H1 (cell line): Measurements from ENCODE around the gene LAMP1. TPM values are rescaled to one million over a fixed set of nuclear protein-coding genes. Genes with fewer than 3 reads are reported as not detected.

Source experiments
- CTCF ChIA-PET: fragments of 300-600 bp; sonication (Branson Sonifier 250); formaldehyde crosslinking; loops from one replicate; lab custom pipeline; 2021; ENCODE audit not compliant: partially characterized antibody; lab: Charles Lee
- POLR2A ChIA-PET: fragments of 300-600 bp; sonication (Branson Sonifier 250); formaldehyde crosslinking; loops from one replicate; lab custom pipeline; 2021; ENCODE audit warnings: inconsistent platforms; ENCODE audit not compliant: partially characterized antibody; lab: Charles Lee
- DNase-seq, 2 experiments: peaks; one replicate each; pipeline versions ENCODE4 v3.0.0 to v3.0.0-alpha.2; 2010 to 2022; ENCODE audit warnings: low spot score in 2 of 2, low read depth in 1 of 2, mixed read lengths in 1 of 2
- FAIRE-seq: peaks from 2 replicates; lab custom pipeline; 2011; peaks lifted over from hg19 to GRCh38; lab: Jason Lieb, UNC
- H2AFZ ChIP-seq: 2 replicates; pipeline ENCODE4 v1.8.1; 2012; ENCODE audit warnings: low read length, inconsistent platforms
- H2AK5ac ChIP-seq: 2 replicates; pipeline ENCODE4 v1.6.1; 2013; ENCODE audit warnings: low read depth, low read length
- H2BK120ac ChIP-seq: replicated peaks from 2 replicates; pipeline ENCODE3; 2013; ENCODE audit warnings: low read depth, low read length, inconsistent platforms
- H2BK12ac ChIP-seq: 2 replicates; pipeline ENCODE4 v1.6.1; 2013; ENCODE audit warnings: low read depth, low read length
- H2BK15ac ChIP-seq: 2 replicates; pipeline ENCODE4 v1.6.1; 2013; ENCODE audit warnings: low read length
- H2BK20ac ChIP-seq: 2 replicates; pipeline ENCODE4 v1.6.1; 2013; ENCODE audit warnings: low read length
- H2BK5ac ChIP-seq: 2 replicates; pipeline ENCODE4 v1.6.1; 2013; ENCODE audit warnings: low read depth, low read length
- H3K14ac ChIP-seq: 2 replicates; pipeline ENCODE4 v1.6.1; 2013; ENCODE audit warnings: inconsistent platforms; ENCODE audit not compliant: insufficient read length
- H3K18ac ChIP-seq: 2 replicates; pipeline ENCODE4 v1.6.1; 2013; ENCODE audit warnings: low read length; ENCODE audit errors: extremely low read depth
- H3K23ac ChIP-seq: 2 replicates; pipeline ENCODE4 v1.6.1; 2013; ENCODE audit warnings: inconsistent platforms; ENCODE audit not compliant: insufficient read length
- H3K23me2 ChIP-seq: 2 replicates; pipeline ENCODE4 v1.6.1; 2013; ENCODE audit warnings: low read depth, low read length
- H3K27ac ChIP-seq: 2 replicates; pipeline ENCODE4 v1.6.1; 2011; ENCODE audit warnings: low read depth, low read length, inconsistent platforms
- H3K27me3 ChIP-seq, 4 experiments: replicated peaks in 1 of 4; 1 replicate in 1 of 4; 2 replicates in 3 of 4; pipeline versions ENCODE4 v1.6.1 to v1.8.1; 2011 to 2013; ENCODE audit warnings: low read length in 3 of 4, mild to moderate bottlenecking in 3 of 4, inconsistent platforms in 2 of 4, mixed read lengths in 2 of 4, moderate library complexity in 1 of 4; ENCODE audit not compliant: control insufficient read depth in 3 of 4, insufficient read depth in 3 of 4; ENCODE audit errors: extremely low read depth in 1 of 4
- H3K36me3 ChIP-seq, 4 experiments: 2 replicates each; pipeline versions ENCODE4 v1.6.1 to v1.8.1; 2011 to 2013; ENCODE audit warnings: mild to moderate bottlenecking in 4 of 4, low read length in 3 of 4, moderate library complexity in 2 of 4, control low read depth in 1 of 4, inconsistent platforms in 1 of 4; ENCODE audit not compliant: insufficient read depth in 4 of 4, control insufficient read depth in 2 of 4
- H3K4ac ChIP-seq: replicated peaks from 2 replicates; pipeline ENCODE3; 2013; ENCODE audit warnings: low read length, low read depth, mixed read lengths, inconsistent platforms; ENCODE audit not compliant: insufficient read length
- H3K4me1 ChIP-seq, 4 experiments: replicated peaks in 1 of 4; 1 replicate in 1 of 4; 2 replicates in 3 of 4; pipeline versions ENCODE4 v1.6.1 to v1.8.1; 2011 to 2013; ENCODE audit warnings: low read length in 3 of 4, inconsistent platforms in 2 of 4, mixed read lengths in 1 of 4; ENCODE audit not compliant: insufficient read depth in 4 of 4, control insufficient read depth in 3 of 4
- H3K4me2 ChIP-seq, 2 experiments: 2 replicates each; pipeline versions ENCODE4 v1.6.1 to v1.8.1; 2011 to 2013; ENCODE audit warnings: low read depth in 2 of 2, low read length in 2 of 2, control low read depth in 1 of 2, inconsistent platforms in 1 of 2, mild to moderate bottlenecking in 1 of 2; ENCODE audit not compliant: insufficient read depth in 1 of 2
- H3K4me3 ChIP-seq, 4 experiments: fragments of 200-600, 300-600 bp in 1 of 4; sonication (generic), shearing (Covaris generic), sonication (Bioruptor Twin) in 1 of 4; 2 replicates each; pipeline versions ENCODE4 v1.5.1 to v1.8.1; 2011 to 2016; ENCODE audit warnings: low read length in 4 of 4, low read depth in 3 of 4, control low read depth in 2 of 4, inconsistent platforms in 2 of 4, mild to moderate bottlenecking in 2 of 4, mixed read lengths in 1 of 4, moderate library complexity in 1 of 4; ENCODE audit not compliant: insufficient read depth in 2 of 4; ENCODE audit errors: extremely low read depth in 1 of 4
- H3K56ac ChIP-seq: replicated peaks from 2 replicates; pipeline ENCODE3; 2013; ENCODE audit warnings: low read depth, mild to moderate bottlenecking, mixed read lengths, low read length, inconsistent platforms; ENCODE audit not compliant: insufficient read length
- H3K79me1 ChIP-seq: 2 replicates; pipeline ENCODE4 v1.6.1; 2013; ENCODE audit warnings: low read depth, low read length, control low read depth
- H3K79me2 ChIP-seq, 2 experiments: 2 replicates each; pipeline versions ENCODE4 v1.6.1 to v1.8.1; 2012 to 2013; ENCODE audit warnings: low read length in 2 of 2, mild to moderate bottlenecking in 2 of 2, inconsistent platforms in 1 of 2; ENCODE audit not compliant: insufficient read depth in 2 of 2, control insufficient read depth in 1 of 2
- H3K9ac ChIP-seq, 4 experiments: replicated peaks in 1 of 4; 1 replicate in 1 of 4; 2 replicates in 3 of 4; pipeline versions ENCODE4 v1.6.1 to v1.8.1; 2011 to 2013; ENCODE audit warnings: low read depth in 3 of 4, low read length in 3 of 4, control low read depth in 2 of 4, mild to moderate bottlenecking in 2 of 4, moderate library complexity in 2 of 4, inconsistent platforms in 1 of 4; ENCODE audit errors: extremely low read depth in 1 of 4
- H3K9me3 ChIP-seq, 2 experiments: 2 replicates each; pipeline versions ENCODE4 v1.6.1 to v1.8.1; 2012 to 2013; ENCODE audit warnings: mild to moderate bottlenecking in 2 of 2, moderate library complexity in 2 of 2, control low read depth in 1 of 2, inconsistent platforms in 1 of 2, low read depth in 1 of 2, low read length in 1 of 2, mixed read lengths in 1 of 2; ENCODE audit not compliant: insufficient read depth in 2 of 2
- H4K20me1 ChIP-seq, 2 experiments: replicated peaks in 1 of 2; 2 replicates each; pipeline versions ENCODE3 to v1.8.1; 2011 to 2013; ENCODE audit warnings: inconsistent platforms in 2 of 2, low read length in 2 of 2, mild to moderate bottlenecking in 1 of 2; ENCODE audit not compliant: insufficient read depth in 2 of 2, control insufficient read depth in 1 of 2
- H4K5ac ChIP-seq: 2 replicates; pipeline ENCODE4 v1.6.1; 2013; ENCODE audit warnings: low read length, low read depth, mixed read lengths, inconsistent platforms; ENCODE audit not compliant: insufficient read length
- H4K8ac ChIP-seq: 2 replicates; pipeline ENCODE4 v1.8.0; 2013; ENCODE audit warnings: mild to moderate bottlenecking, moderate library complexity, low read length, inconsistent platforms; ENCODE audit not compliant: insufficient read depth; ENCODE audit errors: extremely low read depth
- H4K91ac ChIP-seq: replicated peaks from 2 replicates; pipeline ENCODE3; 2013; ENCODE audit warnings: low read length, mixed read lengths, inconsistent platforms; ENCODE audit not compliant: insufficient read length
- BRCA1 ChIP-seq: IDR thresholded peaks from 2 replicates; pipeline ENCODE4 v1.6.1; 2012; ENCODE audit warnings: low read depth, low read length, improper control_type of control experiment
- CHD2 ChIP-seq: IDR thresholded peaks from 2 replicates; pipeline ENCODE4 v1.6.1; 2012; ENCODE audit warnings: low read length, improper control_type of control experiment
- EGR1 ChIP-seq: IDR thresholded peaks from 2 replicates; pipeline ENCODE4 v1.6.1; 2011; ENCODE audit warnings: low read depth, low read length, borderline replicate concordance
- KDM5A ChIP-seq: fragments of 200-600 bp; IDR thresholded peaks from 2 replicates; pipeline ENCODE4 v1.7.1; 2012; ENCODE audit warnings: mild to moderate bottlenecking, low read length, inconsistent platforms, mixed read lengths
- NRF1 ChIP-seq: IDR thresholded peaks from 2 replicates; pipeline ENCODE4 v1.6.1; 2011; ENCODE audit warnings: mild to moderate bottlenecking, low read depth, low read length, improper control_type of control experiment
- POLR2AphosphoS5 ChIP-seq: IDR thresholded peaks from 2 replicates; pipeline ENCODE4 v1.6.1; 2011; ENCODE audit warnings: low read depth, low read length
- POU5F1 ChIP-seq: IDR thresholded peaks from 2 replicates; pipeline ENCODE4 v1.6.1; 2011; ENCODE audit warnings: low read depth, mild to moderate bottlenecking, low read length, moderate library complexity
- SIN3A ChIP-seq, 2 experiments: IDR thresholded peaks in 1 of 2; conservative IDR thresholded peaks in 1 of 2; 2 replicates each; pipeline ENCODE4 v1.6.1; 2011 to 2012; ENCODE audit warnings: low read length in 2 of 2, improper control_type of control experiment in 1 of 2, low read depth in 1 of 2, mild to moderate bottlenecking in 1 of 2
- SP1 ChIP-seq: IDR thresholded peaks from 2 replicates; pipeline ENCODE4 v1.6.1; 2011; ENCODE audit warnings: low read depth, low read length
- TCF12 ChIP-seq: IDR thresholded peaks from 2 replicates; pipeline ENCODE4 v1.6.1; 2011; ENCODE audit warnings: low read depth, mild to moderate bottlenecking, low read length
- TEAD4 ChIP-seq: IDR thresholded peaks from 2 replicates; pipeline ENCODE4 v1.6.1; 2012; ENCODE audit warnings: low read depth, low read length, inconsistent platforms, mixed read lengths
- YY1 ChIP-seq: IDR thresholded peaks from 2 replicates; pipeline ENCODE4 v1.6.1; 2011; ENCODE audit warnings: low read depth, mild to moderate bottlenecking, low read length
- WGBS, 2 experiments: shearing (Covaris generic) in 1 of 2; methylation state at CpG; one replicate each; pipeline versions ENCODE4 v1.1.6 to v1.1.7; 2013 to 2015; ENCODE audit warnings: low lambda C conversion rate in 2 of 2, mixed read lengths in 2 of 2, inconsistent platforms in 1 of 2, low coverage in 1 of 2, missing lambda C conversion rate in 1 of 2; ENCODE audit not compliant: insufficient replicate concordance in 2 of 2, insufficient coverage in 1 of 2, insufficient read length in 1 of 2; ENCODE audit errors: extremely low coverage in 1 of 2, missing lambda C conversion rate in 1 of 2; 5-methylcytosine and 5-hydroxymethylcytosine counted together
- polyA plus RNA-seq, 7 experiments: library from polyadenylated mRNA; depleted of rRNA in 3 of 7; stranded (reverse) in 5 of 7; unstranded in 2 of 7; fragments of >200 nt in 5 of 7; fragments of 200-250 nt in 2 of 7; gene quantifications; 1 replicate in 5 of 7; 2 replicates in 1 of 7; 4 replicates in 1 of 7; pipeline versions ENCODE4 v1.2.1 to v1.2.3, GENCODE V29; 2011 to 2013; ENCODE audit warnings: missing spikeins in 2 of 7, mixed read lengths in 2 of 7
- total RNA-seq: library from RNA; stranded (reverse); fragmentation: NEBNext Ultra II Directional; extraction: Animal tissue kit (Norgen Biotek cat#: 25700); gene quantifications from 2 replicates; pipeline ENCODE4 v1.2.1, GENCODE V29; 2021
- TF ChIP-seq, protein P1 (sequence below): IDR thresholded peaks from 2 replicates; pipeline ENCODE4 v1.6.1; 2012; ENCODE audit warnings: low read length, inconsistent platforms

Gene LAMP1
- total and polyA plus RNA-seq, 2 of the 8 experiments (the other 6 are each of a cell fraction or from before 2014, with no cell fraction given), result 97.6 to 140 TPM

DNA sequence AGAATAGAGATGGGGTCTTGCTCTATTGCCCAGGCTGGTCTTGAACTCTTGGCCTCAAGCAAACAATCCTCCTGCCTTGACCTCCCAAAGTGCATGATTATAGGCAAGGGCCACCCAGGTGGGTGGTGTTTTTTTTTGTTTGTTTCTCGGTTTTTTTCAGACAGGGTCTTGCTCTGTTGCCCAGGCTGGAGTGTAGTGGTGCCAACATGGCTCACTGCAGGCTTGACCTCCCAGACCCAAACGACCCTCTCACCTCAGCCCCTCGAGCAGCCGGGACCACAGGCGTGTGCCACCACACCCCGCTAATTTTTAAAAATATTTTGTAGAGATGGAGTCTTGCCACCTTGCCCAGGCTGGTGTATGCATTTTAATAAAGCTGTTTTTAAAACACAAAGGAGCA, 52.0 kb downstream of the LAMP1 start:
- Histone ChIP-seq H3K79me1 (0 out of 2 replicates have a peak, but pooled peaks cover 9% of the 10 kb centered on the region), H4K5ac (no peak overlapping the region), H3K36me3 (peaks cover 32 to 64% (median 48%) of the 10 kb centered on the region in 4 experiments), H2AK5ac (no peak overlapping the region), H4K8ac (no peak overlapping the region), H3K4me3 (no peak overlapping the region), H3K4me2 (no peak overlapping the region), H3K27ac (no peak overlapping the region), H3K14ac (no peak overlapping the region), H3K56ac (no peak overlapping the region), H3K79me2 (peaks cover 0 to 2% of the 10 kb centered on the region in 2 experiments; a peak in 1 of 4 replicates), H4K91ac (no peak overlapping the region), H3K9ac (no peak overlapping the region), H2BK5ac (no peak overlapping the region), H2AFZ (no peak overlapping the region), H3K18ac (no peak overlapping the region), H2BK12ac (no peak overlapping the region), H4K20me1 (peaks cover 1 to 7% of the 10 kb centered on the region in 2 experiments), H2BK120ac (no peak overlapping the region), H3K9me3 (peaks cover 7 to 18% of the 10 kb centered on the region in 2 experiments; a peak in 2 of 4 replicates), H2BK20ac (no peak overlapping the region), H3K27me3 (no peaks in the 10 kb centered on the region), H3K23me2 (no peaks in the 10 kb centered on the region), H3K4ac (no peak overlapping the region), H3K4me1 (no peaks in the 10 kb centered on the region), H3K23ac (no peak overlapping the region), H2BK15ac (no peak overlapping the region)
- ChIA-PET POLR2A (interaction anchor here (1.0 to 1.9 kb wide), 7 partner anchors 11 to 52 kb away, joined by 3 to 6 read pairs (median 5); partner anchors contain the start of gene LAMP1), CTCF (interaction anchor here (0.6 to 2.3 kb wide), 12 partner anchors 10 to 817 kb away, joined by 3 to 9 read pairs (median 3); no protein-coding TSS in a partner anchor)
- DNase-seq (no peak), FAIRE-seq (no peak)
- WGBS, 2 experiments, result 97% methylated on average over 6 of the region's 6 CpGs; no CpG with 5 or more reads in 1 of the 2 experiments
- no peak for TF ChIP-seq SP1
- TF ChIP-seq EGR1, result no peak
- no peak for TF ChIP-seq SIN3A (conservative IDR thresholded peaks at IDR 0.05 in 1 of 2, IDR thresholded peaks at IDR 0.05 in 1 of 2; ENCODE audit: low read depth in 1 of 2, low read length in 2 of 2)
- TF ChIP-seq POU5F1, result no peak
- TF ChIP-seq CHD2, result no peak
- TF ChIP-seq TCF12, result no peak
- TF ChIP-seq, protein P1, sequence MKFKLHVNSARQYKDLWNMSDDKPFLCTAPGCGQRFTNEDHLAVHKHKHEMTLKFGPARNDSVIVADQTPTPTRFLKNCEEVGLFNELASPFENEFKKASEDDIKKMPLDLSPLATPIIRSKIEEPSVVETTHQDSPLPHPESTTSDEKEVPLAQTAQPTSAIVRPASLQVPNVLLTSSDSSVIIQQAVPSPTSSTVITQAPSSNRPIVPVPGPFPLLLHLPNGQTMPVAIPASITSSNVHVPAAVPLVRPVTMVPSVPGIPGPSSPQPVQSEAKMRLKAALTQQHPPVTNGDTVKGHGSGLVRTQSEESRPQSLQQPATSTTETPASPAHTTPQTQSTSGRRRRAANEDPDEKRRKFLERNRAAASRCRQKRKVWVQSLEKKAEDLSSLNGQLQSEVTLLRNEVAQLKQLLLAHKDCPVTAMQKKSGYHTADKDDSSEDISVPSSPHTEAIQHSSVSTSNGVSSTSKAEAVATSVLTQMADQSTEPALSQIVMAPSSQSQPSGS, result no peak
- TF ChIP-seq BRCA1, result no peak
- no peak for TF ChIP-seq KDM5A
- TF ChIP-seq TEAD4, result no peak
- no peak for TF ChIP-seq YY1
- no peak for TF ChIP-seq POLR2AphosphoS5
- no peak for TF ChIP-seq NRF1
